ENCODE results near the gene TSEN54. TPM values are rescaled to one million over a fixed set of nuclear protein-coding genes. Genes with fewer than 3 reads are reported as not detected.

Gene TSEN54
- 10 to 100 TPM; 76.6 to 77.8 TPM for total RNA-seq

DNA sequence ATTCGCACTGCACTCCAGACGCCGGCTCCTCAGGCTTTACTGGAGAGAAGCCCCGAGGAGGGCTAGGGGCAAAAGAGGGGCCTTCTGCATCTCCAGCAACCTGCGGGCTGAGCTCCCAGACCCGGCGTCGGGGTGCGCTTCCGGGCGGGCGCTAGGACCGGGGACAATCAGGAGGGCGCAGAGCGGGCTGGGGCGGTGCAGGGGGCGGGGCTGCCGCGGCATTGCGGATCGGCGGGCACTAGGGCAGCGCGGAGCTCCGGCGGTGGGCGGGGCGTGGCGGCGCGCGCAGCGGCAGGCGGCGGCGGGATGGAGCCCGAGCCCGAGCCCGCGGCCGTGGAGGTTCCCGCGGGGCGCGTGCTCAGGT lies at the start of gene TSEN54:
Gene TSEN54, plus strand, starts transcription at position 274 of the 364 bp plus-strand sequence. Its CDS starts 33 bp downstream, at position 307.
- peak within 1 kb of the TSS; percentile 89 for H3K4me3 Mint-ChIP-seq
- H3K27ac Mint-ChIP-seq, result peak within 1 kb of the TSS; percentile 97
- DNase-seq, result peak; percentile 97
- H3K36me3 Mint-ChIP-seq (ENCODE audit: low read depth), result peaks cover 24% of the 10 kb centered on the region
- CTCF ChIA-PET, result interaction anchor here (0.6 to 3.3 kb wide), 43 partner anchors 9 to 267 kb away, joined by 3 to 26 read pairs (median 4); partner anchors contain the start of genes GALK1, GRB2, LLGL2 and MIF4GD
- POLR2A ChIA-PET, result interaction anchor here (1.0 to 3.1 kb wide), 10 partner anchors 10 to 255 kb away, joined by 3 to 15 read pairs (median 5); partner anchors contain the start of genes GGA3, GRB2, MIF4GD and MYO15B
- ATAC-seq, result peak; percentile 83
- no peaks in the 10 kb centered on the region for H3K9me3 Mint-ChIP-seq (ENCODE audit: insufficient read depth)
- H3K4me1 Mint-ChIP-seq (ENCODE audit: low read depth), result peaks cover 28% of the 10 kb centered on the region
- H3K27me3 Mint-ChIP-seq (ENCODE audit: low read depth), result peaks cover 3% of the 10 kb centered on the region

GRCh38 chr17:75468291-75468754 lies 48.0 kb upstream of the TSEN54 start:
- Mint-ChIP-seq H3K9me3 (ENCODE audit: insufficient read depth) (no peaks in the 10 kb centered on the region), H3K27me3 (ENCODE audit: low read depth) (no peaks in the 10 kb centered on the region), H3K4me3 (no peak overlapping the region), H3K27ac (no peak overlapping the region), H3K4me1 (ENCODE audit: low read depth) (peaks cover 3% of the 10 kb centered on the region), H3K36me3 (ENCODE audit: low read depth) (peaks cover 6% of the 10 kb centered on the region)
- POLR2A ChIA-PET, result interaction anchor here (1.0 kb wide), 1 partner anchor 12 kb away, joined by 3 read pairs; the partner anchor contains the start of gene TMEM94
- no peak for DNase-seq
- ATAC-seq, result no peak
- CTCF ChIA-PET, result interaction anchor here (0.7 to 1.1 kb wide), 5 partner anchors 14 to 165 kb away, joined by 3 read pairs; partner anchors contain the start of gene SMIM5

GRCh38 chr17:75468779-75469373 lies 47.5 kb upstream of the TSEN54 start:
- ChIA-PET CTCF (interaction anchor here (1.1 kb wide), 1 partner anchor 164 kb away, joined by 3 read pairs; the partner anchor contains the start of gene SMIM5), POLR2A (no interaction called here)
- ATAC-seq (no peak), DNase-seq (no peak)
- Mint-ChIP-seq H3K4me3 (no peak overlapping the region), H3K9me3 (ENCODE audit: insufficient read depth) (no peaks in the 10 kb centered on the region), H3K27ac (no peak overlapping the region), H3K36me3 (ENCODE audit: low read depth) (peaks cover 6% of the 10 kb centered on the region), H3K27me3 (ENCODE audit: low read depth) (no peaks in the 10 kb centered on the region), H3K4me1 (ENCODE audit: low read depth) (peaks cover 3% of the 10 kb centered on the region)

DNA sequence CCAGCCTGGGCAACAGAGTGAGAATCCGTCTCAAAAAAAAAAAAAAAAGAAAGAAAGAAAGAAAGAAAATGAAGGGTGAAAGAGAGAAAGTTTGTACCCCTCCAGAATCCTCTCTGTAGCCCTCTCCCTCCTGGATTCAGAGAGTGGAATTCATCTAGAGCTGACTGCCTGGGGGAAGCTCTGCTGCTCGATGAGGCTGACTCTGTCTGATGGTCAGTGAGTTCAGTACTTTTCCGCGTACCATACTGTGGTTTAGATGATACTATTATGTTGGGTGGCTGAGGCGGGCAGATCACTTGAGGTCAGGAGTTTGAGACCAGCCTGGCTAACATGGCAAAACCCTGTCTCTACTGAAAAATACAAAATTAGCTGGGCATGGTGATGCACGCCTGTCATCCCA lies 45.1 kb upstream of the TSEN54 start:
- no peaks in the 10 kb centered on the region for H3K27me3 Mint-ChIP-seq (ENCODE audit: low read depth)
- ChIA-PET CTCF (no interaction called here), POLR2A (interaction anchor here (0.8 kb wide), 1 partner anchor 15 kb away, joined by 3 read pairs; no protein-coding TSS in a partner anchor)
- ATAC-seq (no peak), DNase-seq (no peak)
- peaks cover 6% of the 10 kb centered on the region for H3K36me3 Mint-ChIP-seq (ENCODE audit: low read depth)
- peaks cover 2% of the 10 kb centered on the region for H3K4me1 Mint-ChIP-seq (ENCODE audit: low read depth)
- no peak overlapping the region for H3K4me3 Mint-ChIP-seq
- H3K27ac Mint-ChIP-seq, result no peak overlapping the region
- no peaks in the 10 kb centered on the region for H3K9me3 Mint-ChIP-seq (ENCODE audit: insufficient read depth)

GRCh38 chr17:75472119-75472518 lies 44.2 kb upstream of the TSEN54 start:
- ChIA-PET POLR2A (no interaction called here), CTCF (interaction anchor here (1.7 kb wide), 1 partner anchor 161 kb away, joined by 4 read pairs; no protein-coding TSS in a partner anchor)
- no peaks in the 10 kb centered on the region for H3K9me3 Mint-ChIP-seq (ENCODE audit: insufficient read depth)
- no peaks in the 10 kb centered on the region for H3K27me3 Mint-ChIP-seq (ENCODE audit: low read depth)
- H3K27ac Mint-ChIP-seq, result no peak overlapping the region
- no peak overlapping the region for H3K4me3 Mint-ChIP-seq
- peaks cover 2% of the 10 kb centered on the region for H3K4me1 Mint-ChIP-seq (ENCODE audit: low read depth)
- ATAC-seq (no peak), DNase-seq (no peak)
- H3K36me3 Mint-ChIP-seq (ENCODE audit: low read depth), result peaks cover 6% of the 10 kb centered on the region

- Mint-ChIP-seq H3K27ac (no peak overlapping the region), H3K36me3 (ENCODE audit: low read depth) (peaks cover 8% of the 10 kb centered on the region), H3K4me1 (ENCODE audit: low read depth) (peaks cover 2% of the 10 kb centered on the region), H3K27me3 (ENCODE audit: low read depth) (no peaks in the 10 kb centered on the region), H3K4me3 (no peak overlapping the region), H3K9me3 (ENCODE audit: insufficient read depth) (no peaks in the 10 kb centered on the region)
- ChIA-PET POLR2A (no interaction called here), CTCF (interaction anchor here (1.7 kb wide), 1 partner anchor 159 kb away, joined by 4 read pairs; no protein-coding TSS in a partner anchor)
- DNase-seq, result no peak
- ATAC-seq, result no peak
These were observed 43.1 kb upstream of the TSEN54 start for GRCh38 chr17:75473246-75473645.

DNA sequence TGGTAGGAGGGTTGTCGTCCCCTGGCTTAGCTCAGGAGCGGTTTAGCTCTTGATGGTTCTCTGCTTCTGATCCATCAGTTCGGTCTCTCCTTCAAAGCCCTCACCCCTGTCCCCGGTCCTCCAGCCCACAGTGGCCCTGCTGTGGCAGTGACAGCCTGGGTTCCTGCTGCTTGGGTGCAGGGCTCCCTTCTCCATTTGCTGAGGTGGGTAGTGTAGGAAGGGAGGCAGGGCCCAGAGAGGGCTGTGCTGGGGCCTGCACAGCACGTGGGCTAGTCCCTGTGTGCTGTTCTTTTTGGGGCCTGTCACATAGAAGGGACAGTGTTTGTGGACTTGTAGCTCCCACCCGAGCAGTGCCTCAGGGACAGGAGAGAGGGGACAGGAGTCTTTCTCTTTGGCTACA lies 41.6 kb upstream of the TSEN54 start:
- Mint-ChIP-seq H3K4me1 (ENCODE audit: low read depth) (no peaks in the 10 kb centered on the region), H3K27me3 (ENCODE audit: low read depth) (no peaks in the 10 kb centered on the region), H3K36me3 (ENCODE audit: low read depth) (peaks cover 8% of the 10 kb centered on the region), H3K27ac (no peak overlapping the region), H3K9me3 (ENCODE audit: insufficient read depth) (no peaks in the 10 kb centered on the region), H3K4me3 (no peak overlapping the region)
- POLR2A ChIA-PET, result no interaction called here
- no peak for DNase-seq
- CTCF ChIA-PET, result interaction anchor here (1.0 kb wide), 1 partner anchor 42 kb away, joined by 3 read pairs; the partner anchor contains the start of gene TSEN54
- ATAC-seq, result no peak

- Mint-ChIP-seq H3K4me3 (no peak overlapping the region), H3K27me3 (ENCODE audit: low read depth) (no peaks in the 10 kb centered on the region), H3K4me1 (ENCODE audit: low read depth) (no peaks in the 10 kb centered on the region), H3K27ac (no peak overlapping the region), H3K9me3 (ENCODE audit: insufficient read depth) (no peaks in the 10 kb centered on the region), H3K36me3 (ENCODE audit: low read depth) (peaks cover 8% of the 10 kb centered on the region)
- no peak for DNase-seq
- no peak for ATAC-seq
- CTCF ChIA-PET, result no interaction called here
- POLR2A ChIA-PET, result no interaction called here
These were observed 41.0 kb upstream of the TSEN54 start for GRCh38 chr17:75475144-75475835.

GRCh38 chr17:75475851-75476250 lies 40.5 kb upstream of the TSEN54 start:
- DNase-seq (no peak), ATAC-seq (no peak)
- POLR2A ChIA-PET, result no interaction called here
- peaks cover 8% of the 10 kb centered on the region for H3K36me3 Mint-ChIP-seq (ENCODE audit: low read depth)
- H3K27me3 Mint-ChIP-seq (ENCODE audit: low read depth), result no peaks in the 10 kb centered on the region
- H3K4me3 Mint-ChIP-seq, result no peak overlapping the region
- CTCF ChIA-PET, result interaction anchor here (0.6 to 1.2 kb wide), 3 partner anchors 13 to 40 kb away, joined by 3 to 4 read pairs (median 3); partner anchors contain the start of genes TMEM94 and TSEN54
- H3K4me1 Mint-ChIP-seq (ENCODE audit: low read depth), result peaks cover 4% of the 10 kb centered on the region
- H3K9me3 Mint-ChIP-seq (ENCODE audit: insufficient read depth), result no peaks in the 10 kb centered on the region
- no peak overlapping the region for H3K27ac Mint-ChIP-seq

GRCh38 chr17:75476271-75476671 lies 40.1 kb upstream of the TSEN54 start:
- no peaks in the 10 kb centered on the region for H3K27me3 Mint-ChIP-seq (ENCODE audit: low read depth)
- peaks cover 4% of the 10 kb centered on the region for H3K4me1 Mint-ChIP-seq (ENCODE audit: low read depth)
- DNase-seq, result no peak
- POLR2A ChIA-PET, result no interaction called here
- CTCF ChIA-PET, result interaction anchor here (0.6 to 1.2 kb wide), 4 partner anchors 13 to 40 kb away, joined by 3 to 4 read pairs (median 4); partner anchors contain the start of genes TMEM94 and TSEN54
- no peaks in the 10 kb centered on the region for H3K9me3 Mint-ChIP-seq (ENCODE audit: insufficient read depth)
- no peak for ATAC-seq
- H3K27ac Mint-ChIP-seq, result peak overlapping the region; percentile 12
- peaks cover 8% of the 10 kb centered on the region for H3K36me3 Mint-ChIP-seq (ENCODE audit: low read depth)
- H3K4me3 Mint-ChIP-seq, result no peak overlapping the region

GRCh38 chr17:75476752-75477489 lies 39.4 kb upstream of the TSEN54 start:
- H3K27me3 Mint-ChIP-seq (ENCODE audit: low read depth), result no peaks in the 10 kb centered on the region
- ChIA-PET POLR2A (no interaction called here), CTCF (interaction anchor here (0.9 to 1.2 kb wide), 3 partner anchors 12 to 23 kb away, joined by 3 to 4 read pairs (median 4); partner anchors contain the start of gene TMEM94)
- H3K9me3 Mint-ChIP-seq (ENCODE audit: insufficient read depth), result no peaks in the 10 kb centered on the region
- no peak overlapping the region for H3K4me3 Mint-ChIP-seq
- ATAC-seq (no peak), DNase-seq (no peak)
- peaks cover 8% of the 10 kb centered on the region for H3K36me3 Mint-ChIP-seq (ENCODE audit: low read depth)
- peaks cover 4% of the 10 kb centered on the region for H3K4me1 Mint-ChIP-seq (ENCODE audit: low read depth)
- no peak overlapping the region for H3K27ac Mint-ChIP-seq
